ENCODE measurements around the gene FSTL5. TPM values are rescaled to one million over a fixed set of nuclear protein-coding genes. Genes with fewer than 3 reads are reported as not detected.

The FSTL5 gene
- total and polyA plus RNA-seq, 2 of the 13 experiments (the other 11 are each of a cell fraction or from before 2014, with no cell fraction given), result 0.03 to 0.07 TPM

DNA sequence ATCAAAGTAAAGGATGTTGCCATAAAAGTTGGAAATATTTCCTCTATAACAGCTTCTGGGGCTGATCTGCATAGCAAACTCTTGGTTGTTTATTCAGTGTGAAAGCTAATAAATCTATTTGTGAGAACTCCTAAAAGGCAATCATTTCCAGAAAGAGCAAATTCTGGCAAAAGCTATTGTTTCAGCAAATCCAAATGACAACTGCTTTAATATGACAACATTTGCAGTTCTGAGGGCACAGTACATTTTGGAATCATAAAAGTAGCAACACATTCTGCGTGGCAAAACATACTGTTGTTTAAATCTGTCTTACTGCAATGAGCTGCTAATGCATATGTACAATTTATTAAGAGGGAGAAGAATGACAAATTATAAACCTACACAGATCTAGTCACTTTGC is 818.1 kb downstream of the FSTL5 start:
- 0% methylated on average over 1 of the region's 1 CpG for WGBS (ENCODE audit: low lambda C conversion rate)
- no peak for DNase-seq (ENCODE audit: low spot score)
- Histone ChIP-seq H4K20me1 (ENCODE audit: insufficient read depth, low read length) (no peaks in the 10 kb centered on the region), H3K27ac (ENCODE audit: extremely low read length, insufficient read depth, low read length) (no peak overlapping the region), H3K4me3 (replicated peaks in 1 of 3; ENCODE audit: insufficient read depth in 1 of 3, low read depth in 2 of 3, low read length in 3 of 3) (no peak overlapping the region), H3K4me2 (ENCODE audit: low read depth, low read length) (no peak overlapping the region), H3K36me3 (replicated peaks in 1 of 2; ENCODE audit: control insufficient read depth in 1 of 2, insufficient read depth in 2 of 2, low read length in 2 of 2) (no peaks in the 10 kb centered on the region), H2AFZ (ENCODE audit: low read length) (no peak overlapping the region), H3K4me1 (ENCODE audit: insufficient read depth, low read length) (no peaks in the 10 kb centered on the region), H3K9me3 (ENCODE audit: low read length) (no peaks in the 10 kb centered on the region), H3K27me3 (ENCODE audit: control insufficient read depth in 1 of 2, insufficient read depth in 2 of 2, low read length in 2 of 2) (no peaks in the 10 kb centered on the region), H3K9ac (ENCODE audit: insufficient read depth, low read depth, low read length) (no peak overlapping the region), H3K79me2 (ENCODE audit: insufficient read depth, low read length) (no peaks in the 10 kb centered on the region)
- no peak for FAIRE-seq
- no TSS peak for BruUV-seq (replicated peaks)
- POLR2A ChIA-PET, result no interaction called here
- intact Hi-C loops (cut with micrococcal nuclease; ENCODE audit: unreplicated experiment), result no loop called here
- in situ Hi-C loops (cut with HindIII; ENCODE audit: extremely low pct_ligation_motif_present, low pct_unique_long_range_greater_than_20kb), result no loop called here
- no peak for ATAC-seq
- CTCF ChIA-PET (ENCODE audit: low intra/inter-chr PET ratio, low total read pairs), result no interaction called here
- TF ChIP-seq ATF7 (IDR thresholded peaks at IDR 0.05), result no peak
- no peak for TF ChIP-seq ATF7 (CRISPR knock-in tag; IDR thresholded peaks at IDR 0.05)
- no peak for TF ChIP-seq ZNF468 (CRISPR knock-in tag; IDR thresholded peaks at IDR 0.05)
- no peak for TF ChIP-seq RFX3 (CRISPR knock-in tag; IDR thresholded peaks at IDR 0.05)
- no peak for TF ChIP-seq CHCHD3 (CRISPR knock-in tag; IDR thresholded peaks at IDR 0.05)
- TF ChIP-seq ZSCAN21 (CRISPR knock-in tag; IDR thresholded peaks at IDR 0.05; ENCODE audit: borderline replicate concordance), result no peak
- no peak for TF ChIP-seq ZNF18 (CRISPR knock-in tag; IDR thresholded peaks at IDR 0.05; ENCODE audit: insufficient replicate concordance)
- no peak for TF ChIP-seq ZNF776 (CRISPR knock-in tag; IDR thresholded peaks at IDR 0.05)
- no peak for TF ChIP-seq ZNF747 (CRISPR knock-in tag; IDR thresholded peaks at IDR 0.05; ENCODE audit: borderline replicate concordance)
- TF ChIP-seq ERF (CRISPR knock-in tag; IDR thresholded peaks at IDR 0.05), result no peak
- TF ChIP-seq ZMYM4 (CRISPR knock-in tag; IDR thresholded peaks at IDR 0.05), result no peak
- TF ChIP-seq RARG (CRISPR knock-in tag; IDR thresholded peaks at IDR 0.05; ENCODE audit: low read depth), result no peak
- TF ChIP-seq ZNF567 (CRISPR knock-in tag; IDR thresholded peaks at IDR 0.05; ENCODE audit: borderline replicate concordance), result no peak
- no peak for TF ChIP-seq ZNF577 (CRISPR knock-in tag; IDR thresholded peaks at IDR 0.05; ENCODE audit: borderline replicate concordance, low read depth)
- no peak for TF ChIP-seq GABPA (IDR thresholded peaks at IDR 0.05; ENCODE audit: low read depth, low read length)
- TF ChIP-seq GABPA (CRISPR knock-in tag; IDR thresholded peaks at IDR 0.05; ENCODE audit: low read depth), result no peak
- no peak for TF ChIP-seq ZNF562 (CRISPR knock-in tag; IDR thresholded peaks at IDR 0.05; ENCODE audit: borderline replicate concordance)
- no peak for TF ChIP-seq USF2 (IDR thresholded peaks at IDR 0.05; ENCODE audit: low read depth, low read length)
- TF ChIP-seq USF2 (CRISPR knock-in tag; IDR thresholded peaks at IDR 0.05; ENCODE audit: borderline replicate concordance), result no peak
